HCT116 (cell line): ENCODE measurements around the gene GTF2I.

Experiments
- EGR1 ChIP-seq: IDR thresholded peaks from 2 replicates; pipeline ENCODE4 v1.6.1; 2012; ENCODE audit warnings: low read depth
- EZH2 ChIP-seq: fragments of 200-600 bp; sonication (generic); IDR thresholded peaks from 2 replicates; pipeline ENCODE4 v1.6.1; 2017; ENCODE audit warnings: antibody characterized with exemption, mixed run types
- FOSL1 ChIP-seq: IDR thresholded peaks from 2 replicates; pipeline ENCODE4 v1.6.1; 2012; ENCODE audit warnings: low read depth
- POLR2A ChIP-seq: IDR thresholded peaks from 2 replicates; pipeline ENCODE4 v1.7.0; 2011; ENCODE audit warnings: borderline replicate concordance; ENCODE audit not compliant: insufficient read depth, insufficient read length; ENCODE audit errors: extremely low read depth
- POLR2AphosphoS5 ChIP-seq: IDR thresholded peaks from 2 replicates; pipeline ENCODE4 v1.6.1; 2011; ENCODE audit warnings: mild to moderate bottlenecking, low read depth, low read length, moderate library complexity
- RAD21 ChIP-seq: IDR thresholded peaks from 2 replicates; pipeline ENCODE4 v1.6.1; 2012; ENCODE audit warnings: low read depth, mild to moderate bottlenecking
- TCF7L2 ChIP-seq: IDR thresholded peaks from 2 replicates; pipeline ENCODE4 v1.7.0; 2011; ENCODE audit warnings: borderline replicate concordance, inconsistent platforms; ENCODE audit not compliant: insufficient read depth, insufficient read length; ENCODE audit errors: extremely low read depth
- ZFX ChIP-seq: fragments of 450-650 bp; IDR thresholded peaks from 2 replicates; pipeline ENCODE4 v1.6.1; 2017
- TF ChIP-seq, protein P1 (sequence below), 3 experiments: fragments of 200-600 bp in 1 of 3; sonication (generic) in 1 of 3; IDR thresholded peaks in 2 of 3; conservative IDR thresholded peaks in 1 of 3; 2 replicates each; pipeline ENCODE4 v1.5.1; 2012 to 2017; ENCODE audit warnings: low read depth in 2 of 3, low read length in 2 of 3, antibody characterized with exemption in 1 of 3, borderline replicate concordance in 1 of 3, control low read depth in 1 of 3, mild to moderate bottlenecking in 1 of 3, mixed read lengths in 1 of 3, mixed run types in 1 of 3, moderate library complexity in 1 of 3; ENCODE audit not compliant: insufficient read depth in 1 of 3
- TF ChIP-seq, protein P2 (sequence below): IDR thresholded peaks from 2 replicates; pipeline ENCODE4 v1.6.1; 2012
- TF ChIP-seq, protein P3 (sequence below): IDR thresholded peaks from 2 replicates; pipeline ENCODE4 v1.6.1; 2012

DNA sequence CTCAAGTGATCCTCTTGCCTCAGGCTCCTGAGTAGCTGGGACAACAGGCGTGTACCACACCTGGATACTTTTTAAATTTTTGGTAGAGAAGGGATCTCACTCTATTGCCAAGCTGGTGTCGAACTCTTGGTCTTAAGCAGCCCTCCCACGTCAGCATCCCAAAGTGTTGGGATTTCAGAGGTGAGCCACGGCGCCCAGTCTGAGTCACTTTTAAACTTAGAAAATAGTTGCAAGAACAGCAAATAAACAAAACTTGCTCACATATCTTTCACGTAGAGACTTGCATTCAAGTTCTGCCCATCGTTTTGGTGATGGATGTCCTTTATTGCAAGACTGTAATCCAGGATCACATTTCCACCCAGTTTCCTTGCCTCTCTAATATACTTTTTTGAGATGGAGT, 16.6 kb downstream of the GTF2I start:
- TF ChIP-seq, protein P1, sequence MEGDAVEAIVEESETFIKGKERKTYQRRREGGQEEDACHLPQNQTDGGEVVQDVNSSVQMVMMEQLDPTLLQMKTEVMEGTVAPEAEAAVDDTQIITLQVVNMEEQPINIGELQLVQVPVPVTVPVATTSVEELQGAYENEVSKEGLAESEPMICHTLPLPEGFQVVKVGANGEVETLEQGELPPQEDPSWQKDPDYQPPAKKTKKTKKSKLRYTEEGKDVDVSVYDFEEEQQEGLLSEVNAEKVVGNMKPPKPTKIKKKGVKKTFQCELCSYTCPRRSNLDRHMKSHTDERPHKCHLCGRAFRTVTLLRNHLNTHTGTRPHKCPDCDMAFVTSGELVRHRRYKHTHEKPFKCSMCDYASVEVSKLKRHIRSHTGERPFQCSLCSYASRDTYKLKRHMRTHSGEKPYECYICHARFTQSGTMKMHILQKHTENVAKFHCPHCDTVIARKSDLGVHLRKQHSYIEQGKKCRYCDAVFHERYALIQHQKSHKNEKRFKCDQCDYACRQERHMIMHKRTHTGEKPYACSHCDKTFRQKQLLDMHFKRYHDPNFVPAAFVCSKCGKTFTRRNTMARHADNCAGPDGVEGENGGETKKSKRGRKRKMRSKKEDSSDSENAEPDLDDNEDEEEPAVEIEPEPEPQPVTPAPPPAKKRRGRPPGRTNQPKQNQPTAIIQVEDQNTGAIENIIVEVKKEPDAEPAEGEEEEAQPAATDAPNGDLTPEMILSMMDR (IDR thresholded peaks at IDR 0.05 in 2 of 3, conservative IDR thresholded peaks at IDR 0.05 in 1 of 3; ENCODE audit: borderline replicate concordance in 1 of 3, insufficient read depth in 1 of 3, low read depth in 2 of 3, low read length in 2 of 3) = no peak
- TF ChIP-seq TCF7L2 (no peak), EZH2 (no peak), ZFX (no peak), POLR2AphosphoS5 (no peak), POLR2A (no peak), RAD21 (no peak), EGR1 (no peak), FOSL1 (no peak)
- TF ChIP-seq, protein P2, sequence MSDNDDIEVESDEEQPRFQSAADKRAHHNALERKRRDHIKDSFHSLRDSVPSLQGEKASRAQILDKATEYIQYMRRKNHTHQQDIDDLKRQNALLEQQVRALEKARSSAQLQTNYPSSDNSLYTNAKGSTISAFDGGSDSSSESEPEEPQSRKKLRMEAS = no peak
- TF ChIP-seq, protein P3, sequence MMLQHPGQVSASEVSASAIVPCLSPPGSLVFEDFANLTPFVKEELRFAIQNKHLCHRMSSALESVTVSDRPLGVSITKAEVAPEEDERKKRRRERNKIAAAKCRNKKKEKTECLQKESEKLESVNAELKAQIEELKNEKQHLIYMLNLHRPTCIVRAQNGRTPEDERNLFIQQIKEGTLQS = no peak
